NB4 (cell line): ENCODE measurements around the gene SEC24A.

Source experiments
- MYC ChIP-seq: IDR thresholded peaks from 2 replicates; pipeline ENCODE4 v1.6.1; 2011; ENCODE audit warnings: low read depth, low read length
- POLR2A ChIP-seq: IDR thresholded peaks from 2 replicates; pipeline ENCODE4 v1.6.1; 2011; ENCODE audit warnings: mild to moderate bottlenecking; ENCODE audit not compliant: insufficient read length; ENCODE audit errors: extremely low read depth
- TF ChIP-seq, protein P1 (sequence below): IDR thresholded peaks from one replicate; pipeline ENCODE4 v1.5.1; 2012; ENCODE audit warnings: low read depth, low read length
- TF ChIP-seq, protein P2 (sequence below): IDR thresholded peaks from 2 replicates; pipeline ENCODE4 v1.6.1; 2011; ENCODE audit warnings: low read depth, low read length

DNA sequence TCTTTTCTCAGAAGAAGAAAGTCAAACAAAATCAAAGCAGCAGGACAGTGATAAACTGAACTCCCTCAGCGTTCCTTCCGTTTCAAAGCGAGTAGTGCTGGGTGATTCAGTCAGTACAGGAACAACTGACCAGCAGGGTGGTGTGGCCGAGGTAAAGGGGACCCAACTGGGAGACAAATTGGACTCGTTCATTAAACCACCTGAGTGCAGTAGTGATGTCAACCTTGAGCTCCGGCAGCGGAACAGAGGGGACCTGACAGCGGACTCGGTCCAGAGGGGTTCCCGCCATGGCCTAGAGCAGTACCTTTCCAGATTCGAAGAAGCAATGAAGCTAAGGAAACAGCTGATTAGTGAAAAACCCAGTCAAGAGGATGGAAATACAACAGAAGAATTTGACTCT is 92.5 kb downstream of the SEC24A start:
- TF ChIP-seq, protein P1, sequence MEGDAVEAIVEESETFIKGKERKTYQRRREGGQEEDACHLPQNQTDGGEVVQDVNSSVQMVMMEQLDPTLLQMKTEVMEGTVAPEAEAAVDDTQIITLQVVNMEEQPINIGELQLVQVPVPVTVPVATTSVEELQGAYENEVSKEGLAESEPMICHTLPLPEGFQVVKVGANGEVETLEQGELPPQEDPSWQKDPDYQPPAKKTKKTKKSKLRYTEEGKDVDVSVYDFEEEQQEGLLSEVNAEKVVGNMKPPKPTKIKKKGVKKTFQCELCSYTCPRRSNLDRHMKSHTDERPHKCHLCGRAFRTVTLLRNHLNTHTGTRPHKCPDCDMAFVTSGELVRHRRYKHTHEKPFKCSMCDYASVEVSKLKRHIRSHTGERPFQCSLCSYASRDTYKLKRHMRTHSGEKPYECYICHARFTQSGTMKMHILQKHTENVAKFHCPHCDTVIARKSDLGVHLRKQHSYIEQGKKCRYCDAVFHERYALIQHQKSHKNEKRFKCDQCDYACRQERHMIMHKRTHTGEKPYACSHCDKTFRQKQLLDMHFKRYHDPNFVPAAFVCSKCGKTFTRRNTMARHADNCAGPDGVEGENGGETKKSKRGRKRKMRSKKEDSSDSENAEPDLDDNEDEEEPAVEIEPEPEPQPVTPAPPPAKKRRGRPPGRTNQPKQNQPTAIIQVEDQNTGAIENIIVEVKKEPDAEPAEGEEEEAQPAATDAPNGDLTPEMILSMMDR: no peak
- TF ChIP-seq POLR2A (no peak), MYC (no peak)
- TF ChIP-seq, protein P2, sequence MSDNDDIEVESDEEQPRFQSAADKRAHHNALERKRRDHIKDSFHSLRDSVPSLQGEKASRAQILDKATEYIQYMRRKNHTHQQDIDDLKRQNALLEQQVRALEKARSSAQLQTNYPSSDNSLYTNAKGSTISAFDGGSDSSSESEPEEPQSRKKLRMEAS: no peak
